Measurements from ENCODE around the gene SIGLEC10. TPM values are rescaled to one million over a fixed set of nuclear protein-coding genes. Genes with fewer than 3 reads are reported as not detected.

Gene SIGLEC10
- total RNA-seq, 1 experiment from 2014 or later = not detected

- Mint-ChIP-seq H3K4me1 (ENCODE audit: low read depth, unreplicated experiment) (no peaks in the 10 kb centered on the region), H3K36me3 (ENCODE audit: insufficient read depth, unreplicated experiment) (no peaks in the 10 kb centered on the region), H3K9me3 (ENCODE audit: low read depth, unreplicated experiment) (no peaks in the 10 kb centered on the region), H3K4me3 (ENCODE audit: low read depth, unreplicated experiment) (no peak overlapping the region), H3K27ac (ENCODE audit: unreplicated experiment) (no peak overlapping the region), H3K27me3 (ENCODE audit: unreplicated experiment) (peaks cover 85% of the 10 kb centered on the region)
- TF ChIP-seq CTCF (IDR thresholded peaks at IDR 0.05; ENCODE audit: unreplicated experiment) = no peak
- CTCF ChIA-PET = no interaction called here
- intact Hi-C loops (cut with micrococcal nuclease; ENCODE audit: unreplicated experiment) = no loop called here
- DNase-seq = no peak
- BruUV-seq (replicated peaks) = no TSS peak
These were observed 40.0 kb upstream of the SIGLEC10 start for GRCh38 chr19:51457351-51458013.

- no TSS peak for BruUV-seq (replicated peaks)
- Mint-ChIP-seq H3K4me3 (ENCODE audit: low read depth, unreplicated experiment) (no peak overlapping the region), H3K36me3 (ENCODE audit: insufficient read depth, unreplicated experiment) (no peaks in the 10 kb centered on the region), H3K27me3 (ENCODE audit: unreplicated experiment) (peaks cover 89% of the 10 kb centered on the region), H3K27ac (ENCODE audit: unreplicated experiment) (no peak overlapping the region), H3K4me1 (ENCODE audit: low read depth, unreplicated experiment) (no peaks in the 10 kb centered on the region), H3K9me3 (ENCODE audit: low read depth, unreplicated experiment) (no peaks in the 10 kb centered on the region)
- DNase-seq = no peak
- CTCF ChIA-PET = no interaction called here
- TF ChIP-seq CTCF (IDR thresholded peaks at IDR 0.05; ENCODE audit: unreplicated experiment) = no peak
- intact Hi-C loops (cut with micrococcal nuclease; ENCODE audit: unreplicated experiment) = no loop called here
These were observed 39.3 kb upstream of the SIGLEC10 start for GRCh38 chr19:51456541-51457290.

GRCh38 chr19:51450730-51451307 lies 33.4 kb upstream of the SIGLEC10 start:
- BruUV-seq (replicated peaks) = no TSS peak
- Mint-ChIP-seq H3K27ac (ENCODE audit: unreplicated experiment) (no peak overlapping the region), H3K9me3 (ENCODE audit: low read depth, unreplicated experiment) (peaks cover 3% of the 10 kb centered on the region), H3K36me3 (ENCODE audit: insufficient read depth, unreplicated experiment) (no peaks in the 10 kb centered on the region), H3K4me3 (ENCODE audit: low read depth, unreplicated experiment) (no peak overlapping the region), H3K4me1 (ENCODE audit: low read depth, unreplicated experiment) (no peaks in the 10 kb centered on the region), H3K27me3 (ENCODE audit: unreplicated experiment) (peaks cover 90% of the 10 kb centered on the region)
- DNase-seq = no peak
- intact Hi-C loops (cut with micrococcal nuclease; ENCODE audit: unreplicated experiment) = no loop called here
- TF ChIP-seq CTCF (IDR thresholded peaks at IDR 0.05; ENCODE audit: unreplicated experiment) = no peak
- CTCF ChIA-PET = no interaction called here

- no TSS peak for BruUV-seq (replicated peaks)
- H3K27me3 Mint-ChIP-seq (ENCODE audit: unreplicated experiment) = peaks cover 93% of the 10 kb centered on the region
- DNase-seq = no peak
- H3K4me3 Mint-ChIP-seq (ENCODE audit: low read depth, unreplicated experiment) = no peak overlapping the region
- no peak for TF ChIP-seq CTCF (IDR thresholded peaks at IDR 0.05; ENCODE audit: unreplicated experiment)
- H3K9me3 Mint-ChIP-seq (ENCODE audit: low read depth, unreplicated experiment) = peaks cover 3% of the 10 kb centered on the region
- CTCF ChIA-PET = interaction anchor here (0.5 to 1.5 kb wide), 2 partner anchors 10 to 15 kb away, joined by 3 to 5 read pairs; no protein-coding TSS in a partner anchor
- H3K4me1 Mint-ChIP-seq (ENCODE audit: low read depth, unreplicated experiment) = no peaks in the 10 kb centered on the region
- no peaks in the 10 kb centered on the region for H3K36me3 Mint-ChIP-seq (ENCODE audit: insufficient read depth, unreplicated experiment)
- H3K27ac Mint-ChIP-seq (ENCODE audit: unreplicated experiment) = no peak overlapping the region
- intact Hi-C loops (cut with micrococcal nuclease; ENCODE audit: unreplicated experiment) = no loop called here
These were observed 31.1 kb upstream of the SIGLEC10 start for GRCh38 chr19:51448411-51449016.

All from Calu3 (cell line).